PC-3 (cell line): ENCODE measurements around the gene SMIM7. TPM values are rescaled to one million over a fixed set of nuclear protein-coding genes. Genes with fewer than 3 reads are reported as not detected.
"Not testable (repeated sequence)": the region's sequence is repeated elsewhere in the genome, so short reads cannot be mapped to it uniquely, and the experiment has no call there.

Experiments used
- ATAC-seq: fragments of 200-7000 bp; cut with Tn5 transposase; 2 replicates; pipeline ENCODE4 v1.9.1; 2020; ENCODE audit warnings: mild to moderate bottlenecking, moderate library complexity
- BruUV-seq: library from RNA; stranded (reverse); fragments of 400-500 nt; replicated peaks from 2 replicates; lab custom pipeline; 2021; lab: Mats Ljungman, UMichigan
- CTCF ChIA-PET: fragments of 300-600 bp; sonication (Branson Sonifier 250); formaldehyde crosslinking; loops from one replicate; lab custom pipeline; 2022; ENCODE audit warnings: antibody characterized with exemption; lab: Charles Lee
- POLR2A ChIA-PET: fragments of 300-600 bp; sonication (Branson Sonifier 250); formaldehyde crosslinking; loops from one replicate; lab custom pipeline; 2022; ENCODE audit warnings: antibody characterized with exemption; ENCODE audit not compliant: unreplicated experiment; lab: Charles Lee
- DNase-seq: peaks from one replicate; pipeline ENCODE4 v3.0.0-alpha.2; 2015
- H2AFZ ChIP-seq: fragments of 300-600 bp; sonication (generic); 2 replicates; pipeline ENCODE4 v1.6.0; 2016; ENCODE audit warnings: antibody characterized with exemption, low read length
- H3F3A ChIP-seq: fragments of 300-600 bp; sonication (generic); one replicate; pipeline ENCODE4 v1.6.0; 2017; ENCODE audit warnings: antibody characterized with exemption, low read length, control low read depth, mild to moderate bottlenecking; ENCODE audit not compliant: unreplicated experiment
- H3K27ac ChIP-seq: fragments of 300-600 bp; sonication (generic); 2 replicates; pipeline ENCODE4 v1.5.1; 2016; ENCODE audit warnings: mild to moderate bottlenecking, low read length
- H3K27me3 ChIP-seq: fragments of 300-600 bp; sonication (generic); 2 replicates; pipeline ENCODE4 v1.6.1; 2016; ENCODE audit warnings: low read length, mixed read lengths
- H3K36me3 ChIP-seq: fragments of 300-600 bp; sonication (generic); 2 replicates; pipeline ENCODE4 v1.6.1; 2016; ENCODE audit warnings: low read depth, mixed run types, low read length, mixed read lengths
- H3K4me1 ChIP-seq: fragments of 300-600 bp; sonication (generic); 2 replicates; pipeline ENCODE4 v1.5.1; 2016; ENCODE audit warnings: low read length; ENCODE audit not compliant: insufficient read depth
- H3K4me2 ChIP-seq: fragments of 300-600 bp; sonication (generic); 2 replicates; pipeline ENCODE4 v1.6.0; 2016; ENCODE audit warnings: low read length
- H3K4me3 ChIP-seq: fragments of 300-600 bp; sonication (generic); 2 replicates; pipeline ENCODE4 v1.5.1; 2016; ENCODE audit warnings: mild to moderate bottlenecking, low read length, mixed read lengths
- H3K79me2 ChIP-seq: fragments of 300-600 bp; sonication (generic); 2 replicates; pipeline ENCODE4 v1.6.1; 2017; ENCODE audit warnings: low read length, mixed read lengths
- H3K9ac ChIP-seq: fragments of 300-600 bp; sonication (generic); 2 replicates; pipeline ENCODE4 v1.6.0; 2016; ENCODE audit warnings: mild to moderate bottlenecking, low read length
- H3K9me2 ChIP-seq: fragments of 300-600 bp; sonication (generic); replicated peaks from 2 replicates; pipeline ENCODE4 v1.6.1; 2016; ENCODE audit warnings: mixed run types, low read length, mixed read lengths
- H3K9me3 ChIP-seq: fragments of 300-600 bp; sonication (generic); 2 replicates; pipeline ENCODE4 v1.6.1; 2016; ENCODE audit warnings: low read length, mixed read lengths
- H4K20me1 ChIP-seq: fragments of 300-600 bp; sonication (generic); 2 replicates; pipeline ENCODE4 v1.6.1; 2016; ENCODE audit warnings: low read length, mixed read lengths
- CTCF ChIP-seq: fragments of 300-600 bp; sonication (generic); conservative IDR thresholded peaks from 2 replicates; pipeline ENCODE4 v1.5.1; 2017; ENCODE audit warnings: antibody characterized with exemption, low read depth, mild to moderate bottlenecking, low read length
- EZH2 ChIP-seq: fragments of 300-600 bp; sonication (generic); IDR thresholded peaks from one replicate; pipeline ENCODE4 v1.6.1; 2017; ENCODE audit warnings: antibody characterized with exemption, mild to moderate bottlenecking, low read length; ENCODE audit not compliant: unreplicated experiment
- EZH2phosphoT487 ChIP-seq: fragments of 300-600 bp; sonication (generic); IDR thresholded peaks from 2 replicates; pipeline ENCODE4 v1.6.1; 2018; ENCODE audit warnings: mild to moderate bottlenecking, antibody characterized with exemption, low read length, borderline replicate concordance
- intact Hi-C: fragments of 100-400 bp; cut with micrococcal nuclease; formaldehyde crosslinking; loops from 2 replicates; pipeline ENCODE4 v1.9.0; 2023
- total RNA-seq: library from RNA; depleted of rRNA; stranded (reverse); fragments of >200 nt; gene quantifications from 2 replicates; pipeline ENCODE4 v1.2.3, GENCODE V29; 2014

The SMIM7 gene
- total RNA-seq, 1 experiment from 2014 or later, result 74.1 TPM

- no peaks in the 10 kb centered on the region for H3K4me1 ChIP-seq
- ATAC-seq (no peak), DNase-seq (no peak)
- H3K27ac ChIP-seq, result no peak overlapping the region
- no peaks in the 10 kb centered on the region for H3K36me3 ChIP-seq
- H3K4me3 ChIP-seq, result no peak overlapping the region
- intact Hi-C loops, result no loop called here
- H3K79me2 ChIP-seq, result no peaks in the 10 kb centered on the region
- BruUV-seq, result no TSS peak
- no peaks in the 10 kb centered on the region for H3K9me3 ChIP-seq
- H3F3A ChIP-seq, result no peaks in the 10 kb centered on the region
- no peak overlapping the region for H3K4me2 ChIP-seq
- H2AFZ ChIP-seq, result no peak overlapping the region
- H4K20me1 ChIP-seq, result no peaks in the 10 kb centered on the region
- no peaks in the 10 kb centered on the region for H3K27me3 ChIP-seq
- no peaks in the 10 kb centered on the region for H3K9me2 ChIP-seq
- POLR2A ChIA-PET, result no interaction called here
- TF ChIP-seq EZH2, result no peak
- no peak for TF ChIP-seq EZH2phosphoT487
- no peak for TF ChIP-seq CTCF
- CTCF ChIA-PET, result no interaction called here
- no peak overlapping the region for H3K9ac ChIP-seq
Measured at GRCh38 chr19:16673231-16673630, 13.3 kb upstream of the SMIM7 start.

GRCh38 chr19:16671652-16672274 is 11.8 kb upstream of the SMIM7 start:
- H3K27ac ChIP-seq, result no peak overlapping the region
- no peak overlapping the region for H3K4me3 ChIP-seq
- no peak overlapping the region for H2AFZ ChIP-seq
- ChIA-PET CTCF (no interaction called here), POLR2A (no interaction called here)
- ATAC-seq (no peak), DNase-seq (no peak)
- no peaks in the 10 kb centered on the region for H3K9me2 ChIP-seq
- H3K27me3 ChIP-seq, result no peaks in the 10 kb centered on the region
- no peaks in the 10 kb centered on the region for H3K9me3 ChIP-seq
- no peaks in the 10 kb centered on the region for H3K79me2 ChIP-seq
- no peak overlapping the region for H3K4me2 ChIP-seq
- H3F3A ChIP-seq, result no peaks in the 10 kb centered on the region
- H4K20me1 ChIP-seq, result no peaks in the 10 kb centered on the region
- no peaks in the 10 kb centered on the region for H3K36me3 ChIP-seq
- BruUV-seq, result no TSS peak
- intact Hi-C loops, result no loop called here
- TF ChIP-seq CTCF (no peak), EZH2phosphoT487 (no peak), EZH2 (no peak)
- H3K4me1 ChIP-seq, result no peaks in the 10 kb centered on the region
- no peak overlapping the region for H3K9ac ChIP-seq

- Histone ChIP-seq H4K20me1 (no peaks in the 10 kb centered on the region), H3K9ac (no peak overlapping the region), H3K27ac (no peak overlapping the region), H3F3A (no peaks in the 10 kb centered on the region), H2AFZ (no peak overlapping the region), H3K4me3 (no peak overlapping the region), H3K4me2 (no peak overlapping the region), H3K79me2 (no peaks in the 10 kb centered on the region), H3K27me3 (no peaks in the 10 kb centered on the region), H3K4me1 (no peaks in the 10 kb centered on the region), H3K9me2 (no peaks in the 10 kb centered on the region), H3K9me3 (no peaks in the 10 kb centered on the region), H3K36me3 (no peaks in the 10 kb centered on the region)
- CTCF ChIA-PET, result no interaction called here
- POLR2A ChIA-PET, result no interaction called here
- TF ChIP-seq EZH2, result no peak
- TF ChIP-seq EZH2phosphoT487, result no peak
- no peak for TF ChIP-seq CTCF
- intact Hi-C loops, result no loop called here
- no TSS peak for BruUV-seq
- no peak for DNase-seq
- no peak for ATAC-seq
Measured at GRCh38 chr19:16670291-16670690, 10.3 kb upstream of the SMIM7 start.

- ATAC-seq, POLR2A ChIA-PET, H3K4me2 ChIP-seq, CTCF ChIA-PET, H3K9me2 ChIP-seq, H3K79me2 ChIP-seq, H3K9ac ChIP-seq, H3K27ac ChIP-seq, H3K36me3 ChIP-seq, H4K20me1 ChIP-seq, BruUV-seq, H3K27me3 ChIP-seq, DNase-seq, intact Hi-C loops, H3K4me1 ChIP-seq, H3K9me3 ChIP-seq, H2AFZ ChIP-seq, H3K4me3 ChIP-seq, H3F3A ChIP-seq: not testable (repeated sequence)
Measured at GRCh38 chr19:16668702-16669101, 8.8 kb upstream of the SMIM7 start.
